GM12874 (cell line): ENCODE data around the gene SMAD7.

Source experiments
- TF ChIP-seq, protein P1 (sequence below): IDR thresholded peaks from 2 replicates; pipeline ENCODE4 v1.5.1; 2011; ENCODE audit warnings: low read depth, mild to moderate bottlenecking, control low read depth, low read length, moderate library complexity; ENCODE audit not compliant: insufficient read depth

Gene SMAD7, protein sequence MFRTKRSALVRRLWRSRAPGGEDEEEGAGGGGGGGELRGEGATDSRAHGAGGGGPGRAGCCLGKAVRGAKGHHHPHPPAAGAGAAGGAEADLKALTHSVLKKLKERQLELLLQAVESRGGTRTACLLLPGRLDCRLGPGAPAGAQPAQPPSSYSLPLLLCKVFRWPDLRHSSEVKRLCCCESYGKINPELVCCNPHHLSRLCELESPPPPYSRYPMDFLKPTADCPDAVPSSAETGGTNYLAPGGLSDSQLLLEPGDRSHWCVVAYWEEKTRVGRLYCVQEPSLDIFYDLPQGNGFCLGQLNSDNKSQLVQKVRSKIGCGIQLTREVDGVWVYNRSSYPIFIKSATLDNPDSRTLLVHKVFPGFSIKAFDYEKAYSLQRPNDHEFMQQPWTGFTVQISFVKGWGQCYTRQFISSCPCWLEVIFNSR

DNA sequence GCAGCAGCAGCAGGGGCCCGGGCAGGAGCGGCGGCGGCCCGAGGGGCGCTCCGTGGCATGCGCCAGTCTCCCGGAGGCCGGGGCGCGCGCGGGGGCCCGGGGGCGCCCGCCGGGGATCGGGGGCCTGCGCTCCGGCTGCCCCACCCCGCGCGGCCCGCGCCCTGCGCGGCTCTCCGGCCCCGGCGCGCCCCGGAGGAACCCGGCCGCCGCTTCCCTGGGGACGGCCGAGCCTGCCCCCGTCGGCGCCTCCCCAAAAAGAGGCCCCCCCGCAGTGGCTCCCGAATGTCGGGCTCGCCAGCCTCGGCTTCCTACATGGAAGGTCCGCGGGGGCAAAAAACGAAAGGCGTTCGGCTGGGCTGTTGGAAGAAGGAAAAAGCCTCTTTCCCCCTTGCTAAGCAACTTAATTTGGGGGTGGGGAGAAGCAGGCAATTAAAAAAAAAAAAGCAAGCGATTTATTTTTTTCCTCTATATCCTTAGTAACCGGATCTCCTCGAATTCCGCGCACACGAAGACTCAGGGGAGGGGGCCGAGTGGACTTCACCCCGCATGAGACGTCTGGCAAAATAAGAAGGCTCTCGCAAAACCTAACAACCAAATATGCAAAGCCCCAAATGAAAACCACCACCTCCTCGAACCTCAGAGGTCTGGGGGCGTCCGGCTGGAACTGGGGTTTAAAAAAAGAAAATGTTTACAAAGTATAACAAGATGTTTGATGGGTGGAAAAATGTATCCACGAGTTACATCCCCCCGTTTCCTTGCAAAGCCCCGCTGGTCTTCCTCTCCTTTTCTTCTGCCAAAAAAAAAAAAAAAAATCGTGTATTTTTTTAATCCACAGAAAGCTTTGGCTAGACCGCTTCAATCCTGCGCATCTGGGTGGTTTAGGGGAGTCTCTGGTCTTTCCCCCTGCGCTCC lies at the start of gene SMAD7:
TSS of gene SMAD7 (minus strand) at position 430 of the 912 bp plus-strand sequence. CDS start 541 bp downstream, outside the sequence.
- TF ChIP-seq, protein P1, sequence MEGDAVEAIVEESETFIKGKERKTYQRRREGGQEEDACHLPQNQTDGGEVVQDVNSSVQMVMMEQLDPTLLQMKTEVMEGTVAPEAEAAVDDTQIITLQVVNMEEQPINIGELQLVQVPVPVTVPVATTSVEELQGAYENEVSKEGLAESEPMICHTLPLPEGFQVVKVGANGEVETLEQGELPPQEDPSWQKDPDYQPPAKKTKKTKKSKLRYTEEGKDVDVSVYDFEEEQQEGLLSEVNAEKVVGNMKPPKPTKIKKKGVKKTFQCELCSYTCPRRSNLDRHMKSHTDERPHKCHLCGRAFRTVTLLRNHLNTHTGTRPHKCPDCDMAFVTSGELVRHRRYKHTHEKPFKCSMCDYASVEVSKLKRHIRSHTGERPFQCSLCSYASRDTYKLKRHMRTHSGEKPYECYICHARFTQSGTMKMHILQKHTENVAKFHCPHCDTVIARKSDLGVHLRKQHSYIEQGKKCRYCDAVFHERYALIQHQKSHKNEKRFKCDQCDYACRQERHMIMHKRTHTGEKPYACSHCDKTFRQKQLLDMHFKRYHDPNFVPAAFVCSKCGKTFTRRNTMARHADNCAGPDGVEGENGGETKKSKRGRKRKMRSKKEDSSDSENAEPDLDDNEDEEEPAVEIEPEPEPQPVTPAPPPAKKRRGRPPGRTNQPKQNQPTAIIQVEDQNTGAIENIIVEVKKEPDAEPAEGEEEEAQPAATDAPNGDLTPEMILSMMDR = no peak

DNA sequence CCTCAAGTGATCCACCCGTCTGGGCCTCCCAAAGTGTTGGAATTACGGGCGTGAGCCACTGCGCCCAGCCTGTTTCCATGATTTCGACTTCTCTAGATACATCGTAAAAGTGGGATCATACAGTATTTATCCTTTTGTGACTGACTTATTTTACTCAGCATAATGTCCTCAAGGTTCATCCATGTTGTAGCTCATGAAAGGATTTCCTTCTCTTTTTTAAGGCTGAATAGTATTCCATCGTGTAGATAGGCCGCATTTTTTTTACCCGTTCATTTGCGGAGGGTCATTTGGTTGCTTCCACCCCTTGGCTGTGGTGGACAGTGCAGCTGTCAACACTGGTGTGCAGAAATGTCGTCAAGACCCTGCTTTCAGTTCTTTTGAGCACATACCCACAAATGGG lies 48.8 kb upstream of the SMAD7 start:
- TF ChIP-seq, protein P1 = no peak

DNA sequence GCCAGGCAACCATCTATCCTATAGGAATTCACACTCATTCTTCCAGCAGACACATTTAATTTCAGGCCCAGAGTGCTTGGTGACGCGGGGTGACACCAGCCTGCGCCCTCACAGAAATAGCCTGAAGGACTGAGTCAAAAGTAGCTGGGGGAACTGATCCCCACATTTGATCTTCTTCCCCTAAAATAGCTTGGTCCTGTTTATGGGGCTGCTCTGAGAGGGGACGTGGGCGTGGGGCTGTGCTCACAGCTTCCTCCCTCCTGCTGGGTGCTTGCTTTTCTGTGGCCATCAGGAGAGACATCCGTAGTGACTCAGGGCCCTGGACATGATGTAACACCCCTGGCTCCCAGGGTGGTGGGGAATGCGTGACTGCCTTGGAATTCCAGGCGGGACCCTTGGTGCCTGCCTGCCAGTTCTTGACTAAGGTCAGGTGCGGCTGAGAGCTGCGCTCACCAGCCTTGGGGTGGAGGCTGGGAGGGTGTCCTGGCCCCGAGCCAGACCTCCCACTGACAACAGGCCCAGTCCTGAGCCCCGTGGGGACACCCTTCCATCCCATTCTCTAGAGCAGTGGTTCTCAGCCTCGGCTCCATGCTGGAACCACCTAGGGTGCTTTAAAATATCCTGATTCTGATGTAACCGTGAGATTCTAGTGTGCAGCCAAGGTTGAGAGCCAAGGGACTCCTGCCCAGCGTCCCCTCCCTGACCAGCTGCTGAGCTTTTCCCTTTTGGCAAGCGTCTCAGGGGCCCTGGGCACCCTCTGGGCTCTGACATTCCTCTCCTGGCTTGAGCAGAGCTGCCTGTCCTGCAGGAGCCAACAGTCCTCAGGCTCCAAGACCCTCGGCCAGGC lies 47.4 kb upstream of the SMAD7 start:
- TF ChIP-seq, protein P1 = no peak

DNA sequence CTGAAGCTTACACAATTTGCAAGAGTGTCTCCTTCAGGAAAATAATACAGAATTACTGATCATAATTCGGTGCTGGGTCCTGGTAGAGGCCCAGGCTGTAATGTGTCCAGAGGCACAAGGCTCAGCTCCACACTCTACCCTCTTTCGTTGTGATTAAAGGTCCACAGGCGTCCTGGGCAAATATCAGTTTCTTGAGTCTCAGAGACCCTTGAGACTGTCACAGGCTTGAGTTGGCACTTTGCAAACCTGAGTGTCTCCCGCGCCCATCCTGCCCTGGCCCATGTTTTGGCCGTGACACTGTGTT lies 46.9 kb upstream of the SMAD7 start:
- TF ChIP-seq, protein P1 = no peak

DNA sequence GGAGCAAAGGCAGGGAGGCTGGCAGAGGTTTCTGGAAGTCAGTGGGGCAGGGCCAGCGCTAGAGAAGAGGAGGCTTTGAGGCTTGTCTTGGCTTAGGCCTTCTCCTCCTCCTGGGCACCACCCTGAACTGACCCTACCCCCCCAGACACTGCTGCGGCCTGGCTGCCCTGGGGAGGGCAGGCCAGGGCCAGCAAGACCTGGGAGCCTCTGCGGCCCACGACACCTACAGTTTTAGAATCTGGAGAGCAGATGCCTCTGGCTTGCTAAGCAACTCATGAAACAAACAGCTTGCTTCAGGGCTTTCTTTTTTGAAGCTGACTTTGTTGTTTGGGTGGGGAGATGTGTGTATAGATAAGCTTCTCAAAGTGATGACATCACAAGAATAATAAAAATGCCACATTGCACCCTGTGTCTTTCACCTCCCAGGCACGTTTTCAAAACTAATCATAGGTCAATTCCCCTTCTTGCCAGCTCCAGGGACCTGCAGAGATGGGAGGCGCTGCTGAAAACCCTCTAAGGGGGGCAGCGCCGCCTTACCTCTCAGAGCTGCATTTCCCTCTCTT lies 46.2 kb upstream of the SMAD7 start:
- TF ChIP-seq, protein P1 = no peak

DNA sequence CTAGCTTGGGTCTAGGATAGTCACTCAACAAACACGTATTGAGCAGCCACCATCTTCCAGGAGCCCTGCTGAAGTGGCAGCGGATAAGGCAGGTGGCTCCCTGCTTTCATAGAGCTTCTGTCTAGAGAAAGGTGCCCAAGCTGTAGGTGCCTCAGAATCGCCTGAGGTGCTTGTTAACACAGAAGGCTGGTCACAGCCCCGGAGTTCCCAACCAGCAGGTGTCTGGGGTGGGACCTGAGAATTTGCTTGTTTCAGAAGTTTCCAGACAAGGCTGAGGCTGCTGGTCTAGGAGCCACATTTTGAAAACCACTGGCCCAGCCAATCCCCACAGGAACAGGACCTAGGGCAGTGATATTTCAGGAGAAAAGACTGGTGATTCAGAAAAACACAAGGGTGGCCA lies 45.3 kb upstream of the SMAD7 start:
- TF ChIP-seq, protein P1 = no peak
